SK-N-SH (cell line): ENCODE measurements around the gene CLIC5. TPM values are rescaled to one million over a fixed set of nuclear protein-coding genes. Genes with fewer than 3 reads are reported as not detected.

Experiments
- CTCF ChIA-PET: fragments of 300-600, 350-600 bp; formaldehyde crosslinking; extraction: SDS; loops from one replicate; lab custom pipeline; 2021; lab: Yijun Ruan, JAX
- POLR2A ChIA-PET: fragments of 350-600 bp; sonication (Branson Sonifier 250); formaldehyde crosslinking; extraction: SDS; loops from one replicate; lab custom pipeline; 2020; ENCODE audit warnings: antibody characterized with exemption, inconsistent platforms; lab: Yijun Ruan, JAX
- DNase-seq: peaks from one replicate; pipeline ENCODE4 v3.0.0; 2012
- H2AFZ ChIP-seq: fragments of 200-600 bp; sonication (generic); 2 replicates; pipeline ENCODE4 v1.8.1; 2016; ENCODE audit warnings: antibody characterized with exemption, mild to moderate bottlenecking, low read depth
- H3F3A ChIP-seq: fragments of 200-600 bp; sonication (generic); replicated peaks from 2 replicates; pipeline ENCODE3; 2016; ENCODE audit warnings: antibody characterized with exemption, mild to moderate bottlenecking; ENCODE audit not compliant: insufficient read depth
- H3K27ac ChIP-seq, 2 experiments: fragments of 200-500 bp in 1 of 2; fragments of 200-600 bp in 1 of 2; sonication (Bioruptor generic) in 1 of 2; sonication (generic), shearing (Covaris generic) in 1 of 2; 2 replicates each; pipeline versions ENCODE4 v1.5.1 to v1.6.1; 2014 to 2016; ENCODE audit warnings: low read depth in 2 of 2, inconsistent platforms in 1 of 2, low read length in 1 of 2, mild to moderate bottlenecking in 1 of 2, mixed read lengths in 1 of 2
- H3K27me3 ChIP-seq: fragments of 200-600 bp; sonication (generic), shearing (Covaris generic); 2 replicates; pipeline ENCODE4 v1.6.1; 2016; ENCODE audit warnings: mixed run types; ENCODE audit not compliant: insufficient read depth
- H3K36me3 ChIP-seq, 2 experiments: fragments of 200-500 bp in 1 of 2; fragments of 200-600 bp in 1 of 2; sonication (Bioruptor generic) in 1 of 2; sonication (generic) in 1 of 2; replicated peaks in 1 of 2; 2 replicates each; pipeline versions ENCODE3 to v1.5.1; 2014 to 2016; ENCODE audit warnings: low read length in 1 of 2, mild to moderate bottlenecking in 1 of 2; ENCODE audit not compliant: insufficient read depth in 2 of 2, control insufficient read depth in 1 of 2
- H3K4me1 ChIP-seq, 2 experiments: fragments of 200-500 bp in 1 of 2; fragments of 200-600 bp in 1 of 2; sonication (Bioruptor generic) in 1 of 2; sonication (generic), shearing (Covaris generic) in 1 of 2; 2 replicates each; pipeline versions ENCODE4 v1.5.1 to v1.6.1; 2014 to 2016; ENCODE audit warnings: low read depth in 1 of 2, low read length in 1 of 2, mixed run types in 1 of 2; ENCODE audit not compliant: insufficient read depth in 2 of 2, control insufficient read depth in 1 of 2
- H3K4me2 ChIP-seq: fragments of 200-600 bp; sonication (generic), shearing (Covaris generic); 2 replicates; pipeline ENCODE4 v1.6.1; 2017; ENCODE audit warnings: mixed run types
- H3K4me3 ChIP-seq, 2 experiments: fragments of 200-500 bp in 1 of 2; fragments of 200-600 bp in 1 of 2; sonication (Bioruptor generic) in 1 of 2; sonication (generic), shearing (Covaris generic) in 1 of 2; 2 replicates each; pipeline versions ENCODE4 v1.5.1 to v1.8.1; 2014 to 2016; ENCODE audit warnings: low read depth in 2 of 2, inconsistent platforms in 1 of 2, low read length in 1 of 2, mild to moderate bottlenecking in 1 of 2, mixed read lengths in 1 of 2, moderate library complexity in 1 of 2
- H3K79me2 ChIP-seq: fragments of 200-600 bp; sonication (generic); 2 replicates; pipeline ENCODE4 v1.8.1; 2017; ENCODE audit warnings: mild to moderate bottlenecking; ENCODE audit not compliant: insufficient read depth
- H3K9ac ChIP-seq: fragments of 200-600 bp; sonication (generic); 2 replicates; pipeline ENCODE4 v1.6.1; 2017; ENCODE audit warnings: mixed run types
- H3K9me2 ChIP-seq: fragments of 200-600 bp; sonication (generic); 2 replicates; pipeline ENCODE4 v1.6.1; 2017; ENCODE audit warnings: mixed run types
- H3K9me3 ChIP-seq: fragments of 200-600 bp; sonication (generic); 2 replicates; pipeline ENCODE4 v1.6.1; 2017; ENCODE audit warnings: mixed run types, mild to moderate bottlenecking, moderate library complexity
- H4K20me1 ChIP-seq: fragments of 200-600 bp; sonication (generic); 2 replicates; pipeline ENCODE4 v1.6.1; 2017; ENCODE audit warnings: mild to moderate bottlenecking, mixed run types; ENCODE audit not compliant: insufficient read depth
- CHD2 ChIP-seq: fragments of 150-350 bp; IDR thresholded peaks from 2 replicates; pipeline ENCODE4 v1.6.1; 2018; ENCODE audit warnings: low read length; ENCODE audit not compliant: partially characterized antibody
- FOSL2 ChIP-seq: IDR thresholded peaks from 2 replicates; pipeline ENCODE4 v1.4.0; 2012; ENCODE audit warnings: low read depth, mild to moderate bottlenecking, moderate library complexity, borderline replicate concordance
- FOXJ3 ChIP-seq: sonication (generic); formaldehyde crosslinking; IDR thresholded peaks from 2 replicates; pipeline ENCODE4 v1.5.1; 2020; ENCODE audit warnings: mild to moderate bottlenecking, missing genetic modification reagents
- GATA2 ChIP-seq: sonication (generic); formaldehyde crosslinking; IDR thresholded peaks from 2 replicates; pipeline ENCODE4 v1.5.0; 2020; ENCODE audit warnings: mild to moderate bottlenecking, missing genetic modification reagents
- MEF2A ChIP-seq: IDR thresholded peaks from 2 replicates; pipeline ENCODE4 v1.4.0; 2012; ENCODE audit warnings: low read depth, borderline replicate concordance
- RCOR1 ChIP-seq: fragments of 150-350 bp; IDR thresholded peaks from 2 replicates; pipeline ENCODE4 v1.6.1; 2017; ENCODE audit warnings: antibody characterized with exemption, low read length
- SIN3A ChIP-seq: IDR thresholded peaks from 2 replicates; pipeline ENCODE4 v1.6.1; 2012; ENCODE audit warnings: low read depth, mild to moderate bottlenecking, low read length, moderate library complexity, borderline replicate concordance
- TEAD4 ChIP-seq: IDR thresholded peaks from 2 replicates; pipeline ENCODE4 v1.4.0; 2012; ENCODE audit warnings: mild to moderate bottlenecking, borderline replicate concordance; ENCODE audit not compliant: insufficient read depth
- YY1 ChIP-seq: IDR thresholded peaks from 2 replicates; pipeline ENCODE4 v1.4.0; 2012; ENCODE audit warnings: low read depth, mild to moderate bottlenecking
- WGBS: methylation state at CpG from one replicate; pipeline ENCODE4 v1.1.6; 2017; ENCODE audit warnings: low lambda C conversion rate; 5-methylcytosine and 5-hydroxymethylcytosine counted together
- polyA plus RNA-seq, 3 experiments: library from polyadenylated mRNA; depleted of rRNA; stranded (reverse); fragments of >200 nt; gene quantifications; 2 replicates each; pipeline ENCODE4 v1.2.3, GENCODE V29; 2012
- TF ChIP-seq, protein P1 (sequence below): IDR thresholded peaks from 2 replicates; pipeline ENCODE4; 2012
- TF ChIP-seq, protein P2 (sequence below): IDR thresholded peaks from 2 replicates; pipeline ENCODE4 v1.4.0; 2012; ENCODE audit warnings: low read depth, borderline replicate concordance
- TF ChIP-seq, protein P3 (sequence below): fragments of 150-350 bp; IDR thresholded peaks from 2 replicates; pipeline ENCODE4 v1.6.1; 2016; ENCODE audit warnings: mild to moderate bottlenecking, low read depth, low read length

CLIC5 gene
- polyA plus RNA-seq, 1 of the 3 experiments (the other 2 are of a cell fraction), result 0.03 TPM

DNA sequence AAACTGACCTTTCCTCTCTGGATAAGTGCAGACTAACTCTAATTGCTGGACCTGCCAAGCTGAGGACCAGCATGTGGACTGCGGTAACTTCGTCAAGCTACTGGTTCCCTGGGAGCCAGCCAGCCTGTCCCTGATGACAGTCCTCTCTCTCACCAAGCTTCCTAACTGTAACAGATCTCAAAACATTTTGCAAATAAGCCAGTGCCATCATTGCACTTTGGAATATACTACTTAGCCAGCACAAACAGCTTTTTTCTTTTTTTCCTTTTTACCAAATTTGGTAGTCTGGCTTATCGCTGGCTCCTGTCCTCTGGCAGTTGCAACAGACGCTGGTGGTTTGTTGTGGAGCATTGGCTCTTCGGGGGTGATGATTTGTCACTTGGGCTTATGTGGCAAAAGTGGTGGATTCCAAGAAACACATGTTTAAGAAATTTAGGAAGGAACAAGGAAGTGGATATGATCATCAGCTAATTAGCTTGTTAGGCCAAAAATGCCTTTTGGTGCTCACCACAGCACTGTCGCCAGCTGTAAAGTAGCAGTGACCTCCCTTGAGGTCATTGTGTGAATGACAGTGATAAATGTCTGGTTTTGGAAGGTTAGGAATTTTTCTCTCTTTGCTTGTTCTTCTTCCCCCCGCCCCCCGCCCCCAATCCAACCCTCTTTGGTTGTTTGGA is 171.7 kb downstream of the CLIC5 start:
- Histone ChIP-seq H3K79me2 (no peaks in the 10 kb centered on the region), H3K4me3 (no peak overlapping the region), H3K4me1 (no peaks in the 10 kb centered on the region), H3K4me2 (no peak overlapping the region), H3K27me3 (peaks cover 22% of the 10 kb centered on the region; the same call in 1 of the 2 replicates), H3K9ac (no peak overlapping the region), H3K9me2 (no peaks in the 10 kb centered on the region), H3K36me3 (no peaks in the 10 kb centered on the region), H2AFZ (no peak overlapping the region), H3K9me3 (no peaks in the 10 kb centered on the region), H3K27ac (no peak overlapping the region), H3F3A (peaks cover 9% of the 10 kb centered on the region), H4K20me1 (no peaks in the 10 kb centered on the region)
- TF ChIP-seq MEF2A (no peak), SIN3A (no peak)
- TF ChIP-seq, protein P1, sequence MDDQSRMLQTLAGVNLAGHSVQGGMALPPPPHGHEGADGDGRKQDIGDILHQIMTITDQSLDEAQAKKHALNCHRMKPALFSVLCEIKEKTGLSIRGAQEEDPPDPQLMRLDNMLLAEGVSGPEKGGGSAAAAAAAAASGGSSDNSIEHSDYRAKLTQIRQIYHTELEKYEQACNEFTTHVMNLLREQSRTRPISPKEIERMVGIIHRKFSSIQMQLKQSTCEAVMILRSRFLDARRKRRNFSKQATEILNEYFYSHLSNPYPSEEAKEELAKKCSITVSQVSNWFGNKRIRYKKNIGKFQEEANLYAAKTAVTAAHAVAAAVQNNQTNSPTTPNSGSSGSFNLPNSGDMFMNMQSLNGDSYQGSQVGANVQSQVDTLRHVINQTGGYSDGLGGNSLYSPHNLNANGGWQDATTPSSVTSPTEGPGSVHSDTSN, result peak; percentile 12; the same call in 1 of the 2 replicates
- TF ChIP-seq, protein P2, sequence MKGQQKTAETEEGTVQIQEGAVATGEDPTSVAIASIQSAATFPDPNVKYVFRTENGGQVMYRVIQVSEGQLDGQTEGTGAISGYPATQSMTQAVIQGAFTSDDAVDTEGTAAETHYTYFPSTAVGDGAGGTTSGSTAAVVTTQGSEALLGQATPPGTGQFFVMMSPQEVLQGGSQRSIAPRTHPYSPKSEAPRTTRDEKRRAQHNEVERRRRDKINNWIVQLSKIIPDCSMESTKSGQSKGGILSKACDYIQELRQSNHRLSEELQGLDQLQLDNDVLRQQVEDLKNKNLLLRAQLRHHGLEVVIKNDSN, result no peak
- ChIA-PET CTCF (no interaction called here), POLR2A (interaction anchor here (0.7 kb wide), 1 partner anchor 16 kb away, joined by 3 read pairs; no protein-coding TSS in a partner anchor)
- DNase-seq, result no peak
- 18% methylated on average over 8 of the region's 8 CpGs for WGBS

DNA sequence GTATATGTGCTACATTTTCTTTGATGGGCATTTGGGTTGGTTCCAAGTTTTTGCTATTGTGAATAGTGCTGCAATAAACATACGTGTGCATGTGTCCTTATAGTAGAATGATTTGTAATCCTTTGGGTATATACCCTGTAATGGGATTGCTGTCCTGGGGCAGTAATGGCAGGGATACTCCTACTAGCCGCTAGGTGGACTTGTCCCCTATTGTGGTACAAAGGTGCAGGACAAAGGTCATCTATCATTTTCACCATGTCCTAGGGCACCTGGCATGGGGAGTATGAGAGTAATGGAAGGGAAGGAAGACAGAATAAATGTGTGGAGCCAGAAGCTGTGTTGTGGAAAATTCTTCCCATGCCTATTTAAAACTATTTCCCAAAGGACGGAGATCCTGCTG is 174.6 kb downstream of the CLIC5 start:
- CTCF ChIA-PET, result no interaction called here

More for the DNA sequence above, 174.6 kb downstream of the CLIC5 start:
- Histone ChIP-seq H3K4me3 (no peak overlapping the region), H3K9me3 (no peaks in the 10 kb centered on the region), H3K4me2 (no peak overlapping the region), H3F3A (peaks cover 9% of the 10 kb centered on the region), H3K27ac (no peak overlapping the region), H3K79me2 (no peaks in the 10 kb centered on the region), H3K9ac (no peak overlapping the region), H3K4me1 (no peaks in the 10 kb centered on the region), H3K9me2 (no peaks in the 10 kb centered on the region), H2AFZ (no peak overlapping the region), H3K36me3 (no peaks in the 10 kb centered on the region), H4K20me1 (no peaks in the 10 kb centered on the region)
- 13% methylated on average over 3 of the region's 3 CpGs for WGBS
- no peak for DNase-seq
- no peak for TF ChIP-seq TEAD4
- TF ChIP-seq MEF2A, result no peak
- TF ChIP-seq GATA2 (CRISPR knock-in tag), result no peak
- TF ChIP-seq FOSL2, result no peak
- TF ChIP-seq FOXJ3 (CRISPR knock-in tag), result no peak
- TF ChIP-seq YY1, result no peak
- TF ChIP-seq, protein P3, sequence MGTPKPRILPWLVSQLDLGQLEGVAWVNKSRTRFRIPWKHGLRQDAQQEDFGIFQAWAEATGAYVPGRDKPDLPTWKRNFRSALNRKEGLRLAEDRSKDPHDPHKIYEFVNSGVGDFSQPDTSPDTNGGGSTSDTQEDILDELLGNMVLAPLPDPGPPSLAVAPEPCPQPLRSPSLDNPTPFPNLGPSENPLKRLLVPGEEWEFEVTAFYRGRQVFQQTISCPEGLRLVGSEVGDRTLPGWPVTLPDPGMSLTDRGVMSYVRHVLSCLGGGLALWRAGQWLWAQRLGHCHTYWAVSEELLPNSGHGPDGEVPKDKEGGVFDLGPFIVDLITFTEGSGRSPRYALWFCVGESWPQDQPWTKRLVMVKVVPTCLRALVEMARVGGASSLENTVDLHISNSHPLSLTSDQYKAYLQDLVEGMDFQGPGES, result no peak
- TF ChIP-seq CHD2, result no peak
- no peak for TF ChIP-seq RCOR1
- TF ChIP-seq, all 33 proteins: peak for 0
- POLR2A ChIA-PET, result no interaction called here
- peaks cover 24% of the 10 kb centered on the region; the same call in 1 of the 2 replicates for H3K27me3 ChIP-seq
